Thyroid gland (tissue), 4 donors: ENCODE measurements around the gene PCGF3. TPM values are rescaled to one million over a fixed set of nuclear protein-coding genes. Genes with fewer than 3 reads are reported as not detected.

Experiments used
- DNase-seq, 2 donors: peaks; one replicate each; pipeline ENCODE4 v3.0.0-alpha.2; 2019
- H3K27ac ChIP-seq, 3 donors: fragments of 200-600 bp; sonication (generic); 1 replicate in 2 of 3; 2 replicates in 1 of 3; pipeline ENCODE4 v1.5.1; 2016 to 2019; ENCODE audit warnings: mild to moderate bottlenecking in 1 of 3, moderate library complexity in 1 of 3
- H3K27me3 ChIP-seq: fragments of 200-600 bp; sonication (generic); one replicate; pipeline ENCODE4 v1.5.1; 2019
- H3K36me3 ChIP-seq, 2 donors: fragments of 200-600 bp; sonication (generic); one replicate each; pipeline ENCODE4 v1.5.1; 2016 to 2019
- H3K4me1 ChIP-seq, 2 donors: fragments of 200-600 bp; sonication (generic); one replicate each; pipeline ENCODE4 v1.5.1; 2017 to 2019
- H3K4me3 ChIP-seq, 3 donors: fragments of 200-600 bp; sonication (generic); replicated peaks in 1 of 3; 1 replicate in 2 of 3; 2 replicates in 1 of 3; pipeline ENCODE4 v1.5.1; 2016; ENCODE audit warnings: mild to moderate bottlenecking in 1 of 3
- H3K9me3 ChIP-seq: fragments of 200-600 bp; sonication (generic); one replicate; pipeline ENCODE4 v1.5.1; 2017
- CTCF ChIP-seq, 6 experiments: fragments of 200-600 bp in 3 of 6; fragments of 450-650 bp in 3 of 6; sonication (generic) in 3 of 6; IDR thresholded peaks; one replicate each; pipeline ENCODE4 v1.5.1; 2016 to 2019; ENCODE audit warnings: antibody characterized with exemption in 6 of 6, mild to moderate bottlenecking in 2 of 6, inconsistent platforms in 1 of 6, moderate library complexity in 1 of 6
- POLR2A ChIP-seq, 2 donors: fragments of 450-650 bp; IDR thresholded peaks; one replicate each; pipeline ENCODE4 v1.6.1; 2017; ENCODE audit warnings: antibody characterized with exemption in 2 of 2, mild to moderate bottlenecking in 2 of 2, moderate library complexity in 1 of 2
- WGBS, 2 donors: methylation state at CpG; one replicate each; pipeline ENCODE4 v1.1.5; 2017; 5-methylcytosine and 5-hydroxymethylcytosine counted together
- intact Hi-C: fragments of 100-400 bp; cut with DNase I; formaldehyde crosslinking; loops from one replicate; pipeline ENCODE4 v1.15.1; 2023
- total RNA-seq, 4 donors: library from RNA; depleted of rRNA; stranded (reverse); fragments of >200 nt; gene quantifications; one replicate each; pipeline ENCODE4 v1.2.3, GENCODE V29; 2016

PCGF3 gene
- total RNA-seq, 4 donors from 2014 or later, result 41.4 to 60.0 (median 50.2) TPM

- TF ChIP-seq POLR2A (IDR thresholded peaks at IDR 0.05) (no peak), CTCF (IDR thresholded peaks at IDR 0.05) (no peak)
- 97% methylated on average over 24 to 42 of the region's 42 CpGs for WGBS, 2 donors
- H3K27ac ChIP-seq, result no peak overlapping the region
- intact Hi-C loops, result no loop called here
- H3K9me3 ChIP-seq, result no peaks in the 10 kb centered on the region
- no peak for DNase-seq
- no peaks in the 10 kb centered on the region for H3K36me3 ChIP-seq
- H3K4me3 ChIP-seq, result no peak overlapping the region
- H3K27me3 ChIP-seq, result no peaks in the 10 kb centered on the region
- H3K4me1 ChIP-seq, result peaks cover 0 to 12% of the 10 kb centered on the region in 2 donors
Measured at GRCh38 chr4:661881-662761, 43.5 kb upstream of the PCGF3 start.

- H3K27ac ChIP-seq, result peak overlapping the region in 1 of 3 donors; percentile 46
- H3K4me3 ChIP-seq, result peak overlapping the region; percentile 41 to 97 (median 75)
- 57 to 58% methylated on average over 20 of the region's 20 CpGs for WGBS, 2 donors
- H3K27me3 ChIP-seq, result no peaks in the 10 kb centered on the region
- no peak for TF ChIP-seq CTCF (IDR thresholded peaks at IDR 0.05)
- H3K9me3 ChIP-seq, result no peaks in the 10 kb centered on the region
- DNase-seq, result no peak
- no peaks in the 10 kb centered on the region for H3K36me3 ChIP-seq
- intact Hi-C loops, result no loop called here
- peaks cover 0 to 12% of the 10 kb centered on the region in 2 donors for H3K4me1 ChIP-seq
Measured at GRCh38 chr4:663046-663437, 42.6 kb upstream of the PCGF3 start.

- peak; percentile 83 for DNase-seq
- H3K4me1 ChIP-seq, result peaks cover 0 to 12% of the 10 kb centered on the region in 2 donors
- H3K36me3 ChIP-seq, result no peaks in the 10 kb centered on the region
- H3K4me3 ChIP-seq, result peak overlapping the region; percentile 41 to 97 (median 75)
- WGBS, 2 donors, result 3 to 9% methylated on average over 17 to 19 of the region's 80 CpGs
- TF ChIP-seq CTCF (IDR thresholded peaks at IDR 0.05) (no peak), POLR2A (IDR thresholded peaks at IDR 0.05) (peak in 1 of 2 donors; percentile 48)
- H3K27ac ChIP-seq, result peak overlapping the region in 2 of 3 donors; percentile 41 to 46
- H3K27me3 ChIP-seq, result no peaks in the 10 kb centered on the region
- no peaks in the 10 kb centered on the region for H3K9me3 ChIP-seq
- intact Hi-C loops, result no loop called here
Measured at GRCh38 chr4:663438-664428, 41.9 kb upstream of the PCGF3 start.

- WGBS, 2 donors, result 94 to 95% methylated on average over 11 to 23 of the region's 24 CpGs
- Histone ChIP-seq H3K36me3 (no peaks in the 10 kb centered on the region), H3K4me1 (peaks cover 0 to 12% of the 10 kb centered on the region in 2 donors), H3K27me3 (no peaks in the 10 kb centered on the region), H3K9me3 (no peaks in the 10 kb centered on the region), H3K27ac (no peak overlapping the region), H3K4me3 (no peak overlapping the region)
- DNase-seq, result no peak
- TF ChIP-seq CTCF (IDR thresholded peaks at IDR 0.05) (no peak), POLR2A (IDR thresholded peaks at IDR 0.05) (no peak)
- intact Hi-C loops, result no loop called here
Measured at GRCh38 chr4:664713-665231, 40.9 kb upstream of the PCGF3 start.
